Stimulated activated CD4-positive, alpha-beta T cell treated with anti-CD3 and anti-CD28 coated beads, Interleukin-2, amount 100 ng/mL, for 24 hours (primary cell): ENCODE measurements around the gene AFF3.
"Not testable (repeated sequence)": the region's sequence is repeated elsewhere in the genome, so short reads cannot be mapped to it uniquely, and the experiment has no call there.

Source experiments
- DNase-seq, 2 donors: peaks; one replicate each; pipeline ENCODE4 v3.0.0-alpha.2; 2020

The AFF3 gene

DNA sequence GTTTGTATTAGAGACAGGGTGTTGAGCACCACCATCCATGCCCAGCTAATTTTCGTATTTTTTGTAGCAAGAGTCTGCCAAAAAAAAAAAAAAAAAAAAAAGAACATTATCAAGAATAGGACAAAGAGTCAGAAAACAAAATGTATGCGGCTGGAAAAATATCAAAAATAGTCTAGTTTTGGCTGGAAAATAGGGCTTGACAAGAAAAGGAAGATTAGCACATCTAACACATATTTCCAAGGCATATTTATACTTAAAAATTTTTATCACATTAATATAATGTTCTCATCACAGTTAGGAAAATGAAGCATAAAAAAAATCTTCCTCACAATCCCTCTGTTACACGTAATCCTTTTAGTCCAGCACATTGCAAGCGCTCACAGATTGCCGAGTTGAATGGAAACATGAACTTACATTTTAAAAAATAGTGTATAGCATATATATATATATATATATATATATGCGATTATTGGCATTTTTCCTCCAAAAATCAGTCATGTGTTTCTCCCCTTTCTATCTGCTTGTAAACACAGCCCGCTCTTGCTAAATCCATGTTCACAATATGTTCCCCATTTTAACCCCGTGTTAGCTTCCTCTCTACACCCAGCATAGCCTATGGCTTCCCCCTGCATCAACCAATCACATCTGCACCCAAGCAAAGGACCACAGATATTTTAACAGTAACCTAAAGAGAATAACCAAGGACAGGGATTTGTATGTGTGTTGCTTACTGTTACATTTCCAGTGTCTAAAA, 183.0 kb downstream of the AFF3 start:
- no peak for DNase-seq

DNA sequence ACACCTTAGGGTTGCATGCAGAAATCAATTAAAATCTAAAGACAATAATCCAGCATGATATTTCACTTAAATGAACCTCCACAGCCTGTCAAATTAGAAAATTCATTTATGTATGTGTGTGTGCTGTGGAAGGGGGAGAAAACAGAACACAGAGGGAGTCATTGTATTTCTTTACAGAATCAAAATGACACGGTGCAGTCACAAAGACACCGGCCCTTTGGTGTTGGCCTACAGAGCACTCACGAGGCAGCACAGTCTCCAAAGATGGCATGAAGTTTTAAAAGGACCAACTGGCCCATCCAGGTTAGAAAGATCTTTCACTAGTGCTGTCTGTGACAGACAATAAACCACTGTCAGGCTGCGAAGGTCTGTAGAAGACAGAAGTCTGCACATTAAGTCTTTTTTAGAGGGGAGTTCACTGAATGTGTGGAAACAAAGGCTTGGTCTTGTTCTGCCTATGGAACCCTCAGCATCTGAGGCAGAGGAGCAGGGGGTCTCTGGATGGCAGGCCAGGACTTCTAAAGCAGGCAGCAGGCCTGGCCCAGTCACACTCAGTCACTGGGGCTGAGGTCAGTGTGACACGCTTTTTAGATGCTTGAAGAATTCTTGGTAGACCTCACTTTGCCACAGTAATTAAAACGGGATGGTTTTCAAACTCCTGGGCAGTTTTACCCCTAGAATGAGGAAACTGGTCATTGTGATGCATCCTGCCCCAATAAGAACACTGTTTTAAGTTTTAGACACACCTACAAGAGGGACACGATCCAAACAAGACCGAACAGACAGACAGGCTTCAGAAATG, 184.9 kb downstream of the AFF3 start:
- no peak for DNase-seq

DNA sequence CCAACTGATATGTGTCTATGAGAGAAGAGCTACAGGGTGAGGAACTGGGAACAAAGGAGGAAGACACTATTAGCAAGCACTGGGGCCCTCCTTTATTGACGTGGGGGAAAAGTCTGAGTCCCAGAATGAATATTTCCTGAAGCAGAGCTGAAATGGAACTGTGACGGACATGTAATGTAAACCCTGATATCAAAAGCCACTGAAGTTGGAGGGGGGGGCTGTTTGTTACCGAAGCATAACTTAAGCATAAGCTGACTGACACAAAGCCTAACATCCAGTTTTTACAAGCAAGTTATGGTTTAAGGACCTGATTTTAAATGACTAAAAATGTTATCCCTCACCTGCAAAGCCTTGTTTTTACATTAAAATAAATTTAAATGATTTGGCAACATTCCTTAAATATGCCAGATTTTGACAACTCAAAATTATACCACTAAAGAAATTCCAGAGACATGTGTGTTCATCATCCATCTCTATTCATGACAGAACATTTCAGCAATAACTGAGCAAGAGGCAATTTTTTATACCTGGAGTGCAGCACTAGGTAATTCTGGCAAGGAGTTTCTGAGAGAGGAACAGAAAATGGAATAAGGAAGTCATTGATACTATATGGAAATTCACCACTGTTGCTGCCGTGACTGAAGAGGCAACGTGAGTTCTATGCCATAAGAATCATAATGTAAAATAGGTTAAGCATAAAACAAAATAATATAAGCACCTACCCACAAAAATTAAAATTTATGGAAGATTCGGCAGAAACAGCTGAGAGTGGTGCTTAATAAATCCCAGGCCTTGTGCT, 186.0 kb downstream of the AFF3 start:
- DNase-seq, result no peak

DNA sequence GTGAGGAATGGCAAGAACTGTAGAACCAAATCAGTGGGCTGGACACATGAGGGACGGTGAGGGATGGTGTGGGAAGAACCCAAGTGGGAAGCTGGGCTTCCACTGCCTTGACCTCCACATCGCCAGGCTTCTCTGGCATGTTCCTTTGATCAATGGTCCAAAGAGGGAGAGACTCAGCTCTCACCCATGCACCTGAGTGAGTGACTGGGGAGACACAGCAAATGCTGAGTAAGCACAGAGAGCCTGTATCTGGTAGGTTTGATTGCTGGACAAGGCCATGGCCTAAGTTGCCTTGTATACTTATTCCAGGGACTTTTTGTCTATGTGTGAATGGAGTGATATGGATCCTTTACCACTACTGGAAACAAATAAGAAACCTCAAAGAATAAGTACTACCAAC, 188.6 kb downstream of the AFF3 start:
- no peak for DNase-seq

DNA sequence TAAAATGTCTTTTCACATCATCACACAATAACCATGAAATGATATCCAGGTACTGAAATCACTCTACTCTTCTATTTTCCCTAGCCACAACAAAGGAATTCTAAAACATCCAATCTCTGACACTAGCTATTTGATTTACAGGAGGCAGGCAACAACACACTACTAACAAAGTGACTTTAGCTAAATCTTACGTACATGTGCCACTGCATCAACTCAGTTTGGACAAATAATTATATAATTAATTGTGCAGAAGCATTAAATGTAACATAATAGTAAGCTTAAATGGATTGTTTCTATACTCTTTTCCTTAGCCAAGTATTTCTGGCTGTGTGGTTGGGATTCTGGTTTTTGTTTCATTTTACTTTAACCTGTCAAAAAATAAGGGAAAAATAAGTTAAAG, 192.4 kb downstream of the AFF3 start:
- no peak for DNase-seq

DNA sequence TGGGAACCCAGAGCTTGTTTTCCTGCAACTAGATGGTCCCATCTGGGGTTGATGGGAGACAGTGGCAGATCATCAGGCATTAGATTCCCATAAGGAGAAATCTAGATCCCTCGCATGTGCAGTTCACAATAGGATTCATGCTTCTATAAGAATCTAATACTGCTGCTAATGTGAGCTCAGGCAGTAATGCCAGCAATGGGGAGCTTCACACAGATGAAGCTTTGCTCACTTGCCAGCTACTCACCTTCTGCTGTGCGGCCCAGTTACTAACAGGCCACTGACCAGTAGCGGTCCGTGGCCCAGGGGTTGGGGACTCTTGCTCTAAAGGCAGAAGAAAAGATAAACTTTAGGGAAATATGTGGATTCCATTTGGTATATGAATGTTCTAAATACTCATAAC, 192.9 kb downstream of the AFF3 start:
- DNase-seq, result no peak

DNA sequence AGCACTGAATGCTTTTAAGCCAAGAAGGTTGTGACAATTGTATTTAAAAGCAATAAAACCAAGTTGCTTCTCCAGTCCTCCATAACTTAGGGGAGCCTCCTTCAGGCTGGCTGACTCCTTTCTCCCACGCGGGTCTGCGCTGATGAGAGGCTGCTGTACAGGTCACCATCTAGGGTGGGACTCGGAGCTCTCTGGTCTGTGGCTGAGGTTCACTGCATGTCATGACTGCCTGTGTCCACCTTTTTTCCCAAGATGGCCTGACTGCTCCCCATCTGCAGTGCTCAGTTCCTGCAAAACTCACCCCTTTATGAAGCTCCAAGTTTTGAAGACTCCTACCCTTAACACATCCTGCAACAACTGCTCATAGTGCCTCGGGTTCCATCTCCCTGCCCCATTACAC, 194.4 kb downstream of the AFF3 start:
- no peak for DNase-seq

DNA sequence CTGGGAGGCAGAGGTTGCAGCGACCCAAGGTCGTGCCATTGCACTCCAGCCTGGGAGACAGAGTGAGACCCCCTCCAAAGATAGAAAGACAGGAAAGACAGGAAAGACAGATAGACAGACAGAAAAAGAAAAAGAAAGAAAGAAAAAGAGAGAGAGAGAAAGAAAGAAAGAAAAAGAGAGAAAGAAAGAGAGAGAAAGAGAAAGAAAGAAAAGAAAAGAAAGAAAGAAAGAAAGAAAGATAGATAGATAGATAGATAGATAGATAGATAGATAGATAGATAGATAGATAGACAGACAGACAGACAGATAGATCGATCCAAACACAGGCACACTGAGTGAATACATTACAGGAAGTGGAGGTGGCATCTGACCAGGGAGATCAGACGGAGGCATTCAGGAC, 195.0 kb downstream of the AFF3 start:
- DNase-seq, result not testable (repeated sequence)

DNA sequence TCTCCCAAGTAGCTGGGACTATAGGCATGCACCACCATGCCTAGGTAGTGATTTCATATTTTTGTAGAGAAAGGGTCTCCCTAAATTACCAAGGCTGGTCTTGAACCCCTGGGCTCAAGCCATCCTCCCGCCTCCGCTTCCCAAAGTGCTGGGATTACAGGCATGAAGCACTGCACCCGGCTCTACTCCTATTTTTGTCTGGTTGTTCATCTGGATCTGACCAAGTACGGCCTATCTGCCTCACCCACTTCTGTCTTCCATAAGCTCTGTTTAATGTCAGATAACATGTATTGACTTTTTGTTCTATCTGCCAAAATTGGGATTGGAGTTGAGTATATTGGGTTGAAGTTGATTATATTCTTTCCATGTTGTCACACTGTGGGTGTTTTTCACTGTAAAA, 198.4 kb downstream of the AFF3 start:
- DNase-seq, result no peak

DNA sequence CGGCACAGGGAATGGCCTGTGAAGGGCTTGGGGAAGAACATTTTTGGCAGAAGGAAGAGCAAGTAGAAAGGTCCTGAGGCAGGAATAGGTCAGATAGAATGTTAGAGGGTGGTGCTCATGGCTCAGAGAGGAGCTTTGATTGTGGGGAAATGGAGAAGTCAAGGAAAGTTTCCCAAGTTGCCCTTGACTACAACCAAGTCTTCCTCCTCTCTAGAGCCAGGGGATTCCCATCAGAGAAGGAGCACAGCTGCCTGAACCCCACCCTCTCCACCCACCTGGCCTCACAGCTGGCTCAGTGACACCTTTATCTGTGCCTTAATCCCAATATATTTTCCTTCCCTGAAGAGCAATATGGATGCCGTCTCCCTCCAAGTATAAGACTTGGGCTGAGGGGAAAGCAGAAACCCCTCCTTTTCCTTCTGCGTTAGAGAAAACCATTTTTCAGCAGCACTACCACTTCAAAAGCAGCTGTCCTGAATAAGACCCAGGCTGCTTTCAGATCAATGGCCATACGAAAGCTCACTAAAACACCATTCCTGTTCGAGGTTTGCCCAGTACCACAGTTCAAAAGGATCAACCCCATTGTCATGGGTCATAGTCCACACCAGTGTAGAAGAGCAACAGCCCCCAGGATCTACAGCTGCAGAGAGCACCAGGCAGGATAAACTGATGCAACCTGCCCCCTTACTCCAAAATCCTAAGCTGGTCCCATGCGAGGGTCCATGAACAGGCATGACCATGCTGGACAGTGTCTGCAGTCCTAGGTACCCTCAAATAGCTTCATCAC, 199.6 kb downstream of the AFF3 start:
- DNase-seq, result no peak

DNA sequence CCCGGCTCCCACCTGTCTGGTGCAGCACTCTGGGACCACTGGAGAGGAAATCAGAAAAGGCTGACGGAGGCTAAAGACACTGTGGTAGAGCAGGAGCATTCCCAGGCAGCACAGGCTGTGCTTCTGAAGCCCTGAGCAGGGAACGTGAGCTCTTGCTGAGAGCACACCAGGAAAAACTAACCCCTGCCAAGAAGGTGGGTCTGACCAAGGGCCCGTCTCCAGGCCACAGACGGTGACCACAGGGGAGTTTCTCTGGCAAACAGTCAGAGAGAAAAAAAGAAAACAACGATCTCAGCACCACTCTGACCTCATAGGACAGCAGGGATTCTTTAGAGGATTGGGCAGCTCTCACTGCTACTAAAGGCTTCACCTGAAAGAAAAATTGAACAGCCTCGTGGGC, 201.4 kb downstream of the AFF3 start:
- no peak for DNase-seq

DNA sequence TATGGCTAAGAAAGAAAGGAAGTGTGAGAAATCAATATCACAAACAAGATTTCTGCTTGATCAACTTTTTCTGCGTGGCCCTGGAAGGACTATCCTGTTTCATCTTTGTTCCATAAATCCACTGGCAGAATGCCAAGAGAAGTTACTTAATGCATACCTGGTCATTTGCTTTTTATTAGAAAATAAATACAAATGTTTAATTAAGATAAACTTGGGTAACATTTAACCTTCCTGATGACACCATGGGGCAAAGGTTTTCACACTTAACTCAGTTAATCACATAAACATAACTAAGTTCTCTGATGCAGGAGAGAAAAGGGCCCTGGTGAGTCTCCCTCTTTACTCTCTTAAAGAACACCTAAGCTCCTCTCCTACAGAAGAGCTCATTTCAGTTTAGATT, 203.3 kb downstream of the AFF3 start:
- DNase-seq, result no peak

DNA sequence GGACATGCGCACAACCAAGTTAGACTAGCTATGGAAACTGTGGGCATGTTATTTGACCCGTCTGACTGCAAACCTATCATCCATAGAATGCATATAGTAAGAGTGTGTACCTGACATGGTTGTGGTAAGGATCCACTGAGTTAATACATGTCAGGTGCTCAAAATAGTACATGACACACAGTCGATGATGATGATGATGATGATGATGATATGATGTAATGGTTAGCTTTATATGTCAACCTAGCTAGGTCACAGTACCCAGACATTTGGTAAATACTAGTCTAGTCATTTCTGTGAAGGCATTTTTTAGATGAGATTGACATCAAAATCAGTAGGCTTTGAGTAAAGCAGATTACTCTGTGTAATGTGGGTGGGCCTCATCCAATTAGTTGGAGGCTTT, 204.1 kb downstream of the AFF3 start:
- no peak for DNase-seq

DNA sequence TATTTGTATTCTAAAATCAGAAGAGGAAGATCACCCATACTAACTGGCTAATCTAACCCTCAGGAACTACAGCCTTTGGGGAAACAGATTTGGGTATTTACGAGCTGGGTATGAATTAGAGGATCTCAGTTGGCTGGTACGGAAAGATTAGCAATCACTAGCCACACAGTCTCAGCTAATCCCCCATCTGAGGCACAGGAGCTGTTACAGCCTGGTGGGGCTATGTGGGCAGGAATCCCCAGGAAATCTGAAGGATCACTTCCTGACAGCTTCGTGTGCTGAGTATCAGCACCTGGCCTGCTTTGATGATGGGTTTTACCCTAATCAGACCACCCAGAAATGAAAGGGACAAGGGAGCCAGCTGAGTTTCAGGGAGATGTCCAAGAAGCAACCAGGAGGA, 206.3 kb downstream of the AFF3 start:
- DNase-seq, result no peak

DNA sequence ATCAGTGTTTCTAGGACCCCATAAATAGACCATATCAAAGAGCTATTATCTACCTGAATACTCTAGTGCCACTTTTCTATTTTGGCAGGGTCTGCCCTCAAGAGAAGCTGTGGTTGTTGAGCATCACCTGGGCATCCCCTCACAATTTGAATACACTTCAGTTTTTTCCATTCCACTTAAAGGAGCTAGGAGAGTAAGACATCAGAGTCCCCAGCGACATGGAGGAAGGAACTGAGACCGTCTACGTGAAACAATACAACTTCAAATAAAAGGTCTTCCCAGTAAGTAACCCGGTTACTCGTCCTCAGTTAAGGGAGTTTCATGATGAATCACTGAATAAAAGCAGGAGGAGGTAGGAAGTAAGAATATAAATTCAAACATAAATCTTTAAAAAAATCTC, 206.7 kb downstream of the AFF3 start:
- DNase-seq, result no peak

DNA sequence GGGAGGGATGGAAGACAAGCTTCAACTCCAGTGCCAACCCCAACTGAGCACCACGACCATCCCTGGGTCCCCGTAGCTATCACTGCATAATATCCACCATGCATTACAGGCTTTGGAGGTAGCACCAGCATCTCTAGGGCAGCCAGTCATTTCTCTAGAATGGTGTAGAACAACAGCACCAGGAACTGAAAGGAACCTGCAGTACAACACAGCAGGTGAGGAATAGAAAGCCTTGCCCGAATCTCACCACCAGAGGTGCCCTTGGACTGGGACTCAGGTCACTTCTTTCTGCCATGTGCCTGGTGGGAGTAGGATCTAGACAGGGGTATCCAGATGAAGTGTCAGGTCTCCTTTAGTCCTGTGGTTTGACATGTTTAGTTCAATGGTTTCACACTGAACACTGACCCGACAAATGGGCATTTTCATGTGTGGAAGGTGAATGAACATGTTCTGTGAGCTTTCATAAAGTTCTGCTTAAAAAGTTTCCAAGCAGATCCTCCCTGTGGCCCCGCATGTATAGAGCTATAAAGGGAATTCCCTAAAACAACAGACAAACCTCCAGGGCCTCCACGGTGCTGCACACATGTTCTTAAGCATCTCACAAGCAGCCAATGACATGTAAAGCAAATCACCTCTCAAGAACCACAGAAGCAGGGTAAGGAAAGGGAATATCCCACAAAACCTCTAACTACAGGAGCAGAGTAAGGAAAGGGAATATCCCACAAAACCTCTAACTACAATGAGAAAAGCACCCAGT, 208.3 kb downstream of the AFF3 start:
- DNase-seq, result no peak

DNA sequence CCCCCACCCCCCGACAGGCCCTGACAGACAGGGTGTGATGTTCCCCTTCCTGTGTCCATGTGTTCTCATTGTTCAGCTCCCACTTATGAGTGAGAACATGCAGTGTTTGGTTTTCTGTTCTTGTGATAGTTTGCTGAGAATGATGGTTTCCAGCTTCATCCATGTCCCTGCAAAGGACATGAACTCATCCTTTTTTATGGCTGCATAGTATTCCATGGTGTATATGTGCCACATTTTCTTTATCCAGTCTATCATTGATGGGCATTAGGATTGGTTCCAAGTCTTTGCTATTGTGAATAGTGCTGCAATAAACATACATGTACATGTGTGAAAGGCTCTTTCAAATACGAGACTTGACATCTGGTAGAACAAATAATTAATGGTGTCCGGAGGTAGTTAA, 208.9 kb downstream of the AFF3 start:
- not testable (repeated sequence) for DNase-seq

DNA sequence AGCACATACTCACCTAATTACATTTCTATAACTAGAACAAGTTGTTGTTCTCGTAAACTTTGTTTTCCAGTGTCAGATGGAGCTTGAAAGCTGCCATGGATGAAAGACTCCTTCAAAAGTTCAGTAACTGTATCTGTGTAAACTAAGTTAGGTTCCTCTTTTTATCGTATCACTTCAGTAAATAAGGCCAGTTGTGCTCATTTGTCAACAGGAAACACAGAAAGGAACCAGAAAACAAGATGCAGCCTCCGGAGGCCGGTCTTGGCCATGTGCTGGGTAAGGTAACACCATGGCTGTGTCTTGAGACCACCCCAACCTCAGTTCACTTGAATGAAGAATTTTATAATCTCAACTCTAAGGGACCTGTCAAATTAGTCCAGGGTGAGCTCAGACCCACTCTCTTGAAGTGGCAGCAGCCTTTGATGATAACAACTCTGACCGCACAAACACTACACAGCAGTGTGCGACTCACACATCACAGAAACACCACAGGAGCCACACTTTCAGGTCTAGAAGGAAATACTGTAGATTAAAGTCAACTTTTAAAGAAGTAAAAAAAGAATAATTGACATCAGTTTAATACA, 213.8 kb downstream of the AFF3 start:
- no peak for DNase-seq

DNA sequence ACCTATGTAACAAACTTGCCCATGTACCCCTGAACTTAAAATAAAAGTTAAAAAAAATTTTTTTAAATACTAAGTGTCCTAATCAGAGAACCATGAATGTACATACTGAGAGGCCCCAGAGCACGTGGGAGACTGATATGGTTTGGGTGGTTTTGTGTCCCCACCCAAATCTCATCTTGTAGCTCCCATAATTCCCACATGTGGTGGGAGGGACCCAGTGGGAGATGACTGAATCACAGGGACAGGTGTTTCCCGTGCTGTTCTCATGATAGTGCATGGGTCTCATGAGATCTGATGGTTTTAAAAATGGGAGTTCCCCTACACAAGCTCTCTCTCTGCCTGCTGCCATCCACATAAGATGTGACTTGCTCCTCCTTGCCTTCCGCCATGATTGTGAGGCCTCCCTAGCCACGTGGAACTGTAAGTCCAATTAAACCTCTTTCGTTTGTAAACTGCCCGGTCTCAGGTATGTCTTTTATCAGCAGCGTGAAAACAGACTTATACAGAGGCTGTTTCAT, 214.6 kb downstream of the AFF3 start:
- not testable (repeated sequence) for DNase-seq

DNA sequence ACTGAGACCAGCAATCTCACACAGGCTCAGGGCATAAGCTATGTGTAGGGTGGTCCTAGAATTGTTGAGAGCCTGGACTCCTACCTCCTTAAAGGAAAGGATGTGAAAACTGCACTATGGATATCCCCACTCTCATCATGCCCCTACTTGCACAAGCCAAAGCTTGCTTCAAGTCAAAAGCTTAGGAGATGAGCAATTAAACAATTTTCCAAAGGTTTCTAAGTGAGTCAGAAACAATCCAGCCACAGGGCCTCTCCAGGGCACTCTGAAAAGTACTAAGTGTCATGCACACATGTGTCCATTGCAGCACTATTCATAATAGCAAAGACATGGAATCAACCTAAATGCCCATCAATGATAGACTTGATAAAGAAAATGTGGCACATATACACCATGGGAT, 215.4 kb downstream of the AFF3 start:
- DNase-seq, result no peak

DNA sequence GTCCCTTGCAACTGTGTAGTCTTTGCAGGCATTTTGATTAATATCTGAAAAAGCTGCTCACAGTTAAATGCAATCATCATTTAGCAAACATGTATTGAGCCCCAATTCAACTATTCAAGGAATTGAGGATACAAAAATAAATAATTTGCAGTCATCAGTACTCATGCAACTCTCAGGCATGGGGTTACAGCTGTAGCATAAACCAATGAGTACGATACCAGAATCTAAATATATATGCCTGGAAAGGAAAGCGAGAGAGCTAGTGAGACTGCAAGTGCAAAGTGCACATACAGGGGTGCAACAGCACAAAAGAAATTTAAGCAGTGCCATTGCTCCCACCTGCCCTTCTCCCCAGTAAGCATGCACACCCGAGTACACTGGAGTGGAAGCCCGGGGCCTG, 216.4 kb downstream of the AFF3 start:
- no peak for DNase-seq

DNA sequence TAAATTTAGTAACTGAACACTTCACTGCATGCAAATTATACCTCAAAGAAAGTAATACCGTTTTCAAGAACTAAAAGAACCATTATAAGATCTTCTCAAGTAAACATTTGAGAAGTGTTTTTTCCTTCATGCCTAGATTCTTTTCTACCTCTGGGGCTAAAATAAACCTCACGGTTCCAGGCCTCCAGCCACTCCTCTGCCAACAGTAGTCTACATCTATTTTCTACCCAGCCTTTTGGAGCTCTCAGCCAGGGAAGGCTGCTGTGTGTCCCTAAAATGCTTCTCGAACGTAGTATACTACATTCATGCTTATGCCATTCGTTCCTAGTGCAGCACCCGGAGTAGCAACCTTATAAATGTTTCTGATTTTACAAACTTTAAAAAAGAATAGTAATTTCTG, 219.7 kb downstream of the AFF3 start:
- no peak for DNase-seq
